Endodermal cell (in vitro differentiated cells): Measurements from ENCODE around the gene KCNQ5. TPM values are rescaled to one million over a fixed set of nuclear protein-coding genes. Genes with fewer than 3 reads are reported as not detected.

Experiments used
- DNase-seq: peaks from one replicate; pipeline ENCODE4 v3.0.0-alpha.2; 2017
- H3K27ac ChIP-seq: 2 replicates; pipeline ENCODE4 v1.5.1; 2013; ENCODE audit warnings: mild to moderate bottlenecking, low read depth, low read length, moderate library complexity
- H3K27me3 ChIP-seq: 2 replicates; pipeline ENCODE4 v1.6.1; 2013; ENCODE audit warnings: mild to moderate bottlenecking, low read length, moderate library complexity; ENCODE audit not compliant: insufficient read depth, control insufficient read depth, poor library complexity, severe bottlenecking
- H3K36me3 ChIP-seq: 2 replicates; pipeline ENCODE4 v1.7.0; 2013; ENCODE audit warnings: mild to moderate bottlenecking, low read length, moderate library complexity; ENCODE audit not compliant: control insufficient read depth, insufficient read depth
- H3K4me1 ChIP-seq: one replicate; pipeline ENCODE4 v1.7.0; 2013; ENCODE audit warnings: low read length; ENCODE audit not compliant: control insufficient read depth, insufficient read depth
- H3K4me3 ChIP-seq: 2 replicates; pipeline ENCODE4 v1.5.1; 2013; ENCODE audit warnings: mild to moderate bottlenecking, low read length, moderate library complexity
- H3K9ac ChIP-seq: 2 replicates; pipeline ENCODE4 v1.6.1; 2013; ENCODE audit warnings: mild to moderate bottlenecking, low read length, moderate library complexity; ENCODE audit not compliant: poor library complexity, severe bottlenecking; ENCODE audit errors: extremely low read depth
- H3K9me3 ChIP-seq: 2 replicates; pipeline ENCODE4 v1.6.1; 2013; ENCODE audit warnings: mild to moderate bottlenecking, low read length, moderate library complexity; ENCODE audit not compliant: control insufficient read depth
- H3K27ac Mint-ChIP-seq: 2 replicates; pipeline ENCODE4 v1.8.0; 2020; ENCODE audit warnings: mixed read lengths
- H3K27me3 Mint-ChIP-seq: 2 replicates; pipeline ENCODE4 v1.8.0; 2021; ENCODE audit warnings: mild to moderate bottlenecking, mixed read lengths; ENCODE audit not compliant: insufficient read depth
- H3K36me3 Mint-ChIP-seq: 2 replicates; pipeline ENCODE4 v1.8.0; 2020; ENCODE audit warnings: low read depth, mixed read lengths
- H3K4me1 Mint-ChIP-seq: 2 replicates; pipeline ENCODE4 v1.8.0; 2020; ENCODE audit warnings: mixed read lengths
- H3K4me3 Mint-ChIP-seq: 2 replicates; pipeline ENCODE4 v1.8.0; 2020; ENCODE audit warnings: mild to moderate bottlenecking, moderate library complexity, mixed read lengths
- H3K9me3 Mint-ChIP-seq: 2 replicates; pipeline ENCODE4 v1.8.0; 2020; ENCODE audit warnings: mild to moderate bottlenecking, mixed read lengths
- WGBS, 2 experiments: methylation state at CpG; one replicate each; pipeline versions ENCODE4 v1.1.5 to v1.1.7; 2013; ENCODE audit warnings: missing lambda C conversion rate in 2 of 2, mixed read lengths in 1 of 2; ENCODE audit not compliant: insufficient coverage in 1 of 2, insufficient read length in 1 of 2; 5-methylcytosine and 5-hydroxymethylcytosine counted together
- total RNA-seq, 2 donors: library from RNA; stranded (reverse); fragmentation: NEBNext Ultra II Directional in 1 of 2; extraction: Animal tissue kit (Norgen Biotek cat#: 25700) in 1 of 2; gene quantifications; 2 replicates in 1 of 2; 3 replicates in 1 of 2; pipeline ENCODE4 v1.2.1, GENCODE V29; 2021
- TF ChIP-seq, protein P1 (sequence below): fragments of 200-600 bp; sonication (generic); conservative IDR thresholded peaks from 2 replicates; pipeline ENCODE4 v1.5.0; 2021; ENCODE audit warnings: antibody characterized with exemption, mild to moderate bottlenecking

Gene KCNQ5
- total RNA-seq, 2 donors from 2014 or later, result 2.4 to 8.3 TPM

DNA sequence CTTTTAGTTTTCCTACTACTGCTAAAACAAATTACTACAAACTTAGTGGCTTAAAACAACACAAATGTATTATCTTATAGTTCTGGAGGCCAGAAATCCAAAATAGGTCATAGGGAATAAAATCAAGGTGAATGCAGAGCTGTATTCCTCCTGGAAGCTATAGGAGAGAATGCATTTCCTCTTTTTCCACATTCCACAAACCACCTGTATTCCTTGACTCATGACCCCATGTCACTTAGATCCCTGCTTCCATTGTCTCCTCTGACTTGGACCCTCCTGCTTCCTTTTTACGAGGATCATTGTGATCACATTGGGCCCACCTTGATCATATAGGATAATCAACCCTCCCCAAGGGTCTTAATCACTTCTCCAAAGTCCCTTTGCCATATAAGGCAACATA lies 200.8 kb downstream of the KCNQ5 start:
- Mint-ChIP-seq H3K4me3 (no peak overlapping the region), H3K4me1 (no peaks in the 10 kb centered on the region), H3K27me3 (no peaks in the 10 kb centered on the region), H3K27ac (no peak overlapping the region), H3K9me3 (no peaks in the 10 kb centered on the region), H3K36me3 (no peaks in the 10 kb centered on the region)
- H3K27me3 ChIP-seq, result no peaks in the 10 kb centered on the region
- no peak overlapping the region for H3K27ac ChIP-seq
- H3K4me1 ChIP-seq, result no peaks in the 10 kb centered on the region
- H3K4me3 ChIP-seq, result no peak overlapping the region
- WGBS, 2 experiments, result 85 to 100% methylated on average over 1 of the region's 1 CpG
- no peak overlapping the region for H3K9ac ChIP-seq
- no peaks in the 10 kb centered on the region for H3K36me3 ChIP-seq
- TF ChIP-seq, protein P1, sequence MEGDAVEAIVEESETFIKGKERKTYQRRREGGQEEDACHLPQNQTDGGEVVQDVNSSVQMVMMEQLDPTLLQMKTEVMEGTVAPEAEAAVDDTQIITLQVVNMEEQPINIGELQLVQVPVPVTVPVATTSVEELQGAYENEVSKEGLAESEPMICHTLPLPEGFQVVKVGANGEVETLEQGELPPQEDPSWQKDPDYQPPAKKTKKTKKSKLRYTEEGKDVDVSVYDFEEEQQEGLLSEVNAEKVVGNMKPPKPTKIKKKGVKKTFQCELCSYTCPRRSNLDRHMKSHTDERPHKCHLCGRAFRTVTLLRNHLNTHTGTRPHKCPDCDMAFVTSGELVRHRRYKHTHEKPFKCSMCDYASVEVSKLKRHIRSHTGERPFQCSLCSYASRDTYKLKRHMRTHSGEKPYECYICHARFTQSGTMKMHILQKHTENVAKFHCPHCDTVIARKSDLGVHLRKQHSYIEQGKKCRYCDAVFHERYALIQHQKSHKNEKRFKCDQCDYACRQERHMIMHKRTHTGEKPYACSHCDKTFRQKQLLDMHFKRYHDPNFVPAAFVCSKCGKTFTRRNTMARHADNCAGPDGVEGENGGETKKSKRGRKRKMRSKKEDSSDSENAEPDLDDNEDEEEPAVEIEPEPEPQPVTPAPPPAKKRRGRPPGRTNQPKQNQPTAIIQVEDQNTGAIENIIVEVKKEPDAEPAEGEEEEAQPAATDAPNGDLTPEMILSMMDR, result peak; percentile 32
- no peak for DNase-seq
- no peaks in the 10 kb centered on the region for H3K9me3 ChIP-seq

DNA sequence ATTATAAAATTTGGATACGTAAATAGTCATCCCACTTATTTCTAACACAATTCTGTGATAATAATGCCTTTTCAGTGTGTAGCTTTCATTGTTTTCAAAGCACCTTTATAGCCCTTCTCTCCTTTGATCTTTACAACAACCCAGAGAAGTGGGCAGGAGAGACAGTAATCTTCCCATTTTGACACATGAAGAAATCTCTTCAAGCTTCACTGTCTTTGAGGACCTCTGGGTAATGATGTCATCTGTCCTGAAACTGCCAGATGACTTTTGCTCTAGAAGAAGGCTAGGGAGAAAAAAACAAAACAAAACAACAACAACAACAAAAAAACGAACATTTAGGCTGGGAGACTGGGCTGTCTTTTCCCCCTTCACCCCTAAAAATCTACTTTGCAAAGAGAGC lies 203.0 kb downstream of the KCNQ5 start:
- Histone ChIP-seq H3K27ac (no peak overlapping the region), H3K4me1 (no peaks in the 10 kb centered on the region), H3K9ac (no peak overlapping the region), H3K4me3 (no peak overlapping the region), H3K27me3 (no peaks in the 10 kb centered on the region), H3K9me3 (no peaks in the 10 kb centered on the region), H3K36me3 (no peaks in the 10 kb centered on the region)
- 64 to 82% methylated on average over 1 to 2 of the region's 2 CpGs for WGBS, 2 experiments
- H3K9me3 Mint-ChIP-seq, result no peaks in the 10 kb centered on the region
- no peak overlapping the region for H3K4me3 Mint-ChIP-seq
- TF ChIP-seq, protein P1, result no peak
- H3K36me3 Mint-ChIP-seq, result no peaks in the 10 kb centered on the region
- no peak for DNase-seq
- no peaks in the 10 kb centered on the region for H3K4me1 Mint-ChIP-seq
- H3K27ac Mint-ChIP-seq, result no peak overlapping the region
- no peaks in the 10 kb centered on the region for H3K27me3 Mint-ChIP-seq

- Mint-ChIP-seq H3K4me3 (no peak overlapping the region), H3K27ac (no peak overlapping the region), H3K9me3 (no peaks in the 10 kb centered on the region), H3K27me3 (no peaks in the 10 kb centered on the region), H3K36me3 (no peaks in the 10 kb centered on the region), H3K4me1 (no peaks in the 10 kb centered on the region)
- Histone ChIP-seq H3K36me3 (no peaks in the 10 kb centered on the region), H3K4me1 (no peaks in the 10 kb centered on the region), H3K27ac (no peak overlapping the region), H3K27me3 (no peaks in the 10 kb centered on the region), H3K4me3 (no peak overlapping the region), H3K9me3 (no peaks in the 10 kb centered on the region), H3K9ac (no peak overlapping the region)
- TF ChIP-seq, protein P1, result no peak
- DNase-seq, result no peak
These were observed 203.5 kb downstream of the KCNQ5 start for GRCh38 chr6:72825315-72825911.
